ENCODE results near the gene ARL16. TPM values are rescaled to one million over a fixed set of nuclear protein-coding genes. Genes with fewer than 3 reads are reported as not detected.

Gene ARL16
- total and polyA plus RNA-seq, 5 donors, result 13.2 to 24.4 (median 18.2) TPM

GRCh38 chr17:81650951-81651350 is 32.6 kb downstream of the ARL16 start:
- intact Hi-C loops (cut with DNase I), result no loop called here
- no peak for DNase-seq
- Histone ChIP-seq H3K4me3 (ENCODE audit: low read length) (no peak overlapping the region), H3K9me3 (ENCODE audit: control insufficient read depth, low read length) (no peaks in the 10 kb centered on the region), H3K27ac (ENCODE audit: low read length) (no peak overlapping the region), H3K4me1 (ENCODE audit: control insufficient read depth, insufficient read depth, low read length) (no peaks in the 10 kb centered on the region), H3K27me3 (ENCODE audit: control insufficient read depth, insufficient read depth) (no peaks in the 10 kb centered on the region)
- WGBS, result 67% methylated on average over 9 of the region's 9 CpGs
- ATAC-seq, result no peak

DNA sequence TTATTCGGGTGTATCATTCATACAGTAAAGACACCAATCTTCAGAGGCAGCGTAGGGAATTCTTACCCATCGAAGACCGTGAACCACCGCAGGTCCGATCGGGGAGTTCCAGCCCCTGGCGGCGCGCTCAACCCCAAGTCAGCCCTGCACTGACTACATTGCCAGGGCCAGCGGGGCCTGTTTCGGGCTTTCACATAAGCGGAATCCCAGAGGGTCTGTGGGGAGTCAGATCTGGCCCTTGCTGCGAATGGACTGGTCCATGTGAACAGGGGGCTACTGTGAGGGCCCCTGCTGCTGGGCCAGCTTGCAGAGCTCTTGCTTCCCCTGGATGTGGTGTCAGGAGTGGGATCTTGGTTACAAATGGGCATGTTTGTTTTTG is 34.9 kb downstream of the ARL16 start:
- H3K27ac ChIP-seq (ENCODE audit: low read length), result no peak overlapping the region
- no peaks in the 10 kb centered on the region for H3K9me3 ChIP-seq (ENCODE audit: control insufficient read depth, low read length)
- no peaks in the 10 kb centered on the region for H3K27me3 ChIP-seq (ENCODE audit: control insufficient read depth, insufficient read depth)
- no peak for ATAC-seq
- intact Hi-C loops (cut with DNase I), result no loop called here
- WGBS, result 53% methylated on average over 14 of the region's 14 CpGs
- H3K4me3 ChIP-seq (ENCODE audit: low read length), result no peak overlapping the region
- peak in 1 of 3 donors; percentile 31 for DNase-seq
- no peaks in the 10 kb centered on the region for H3K4me1 ChIP-seq (ENCODE audit: control insufficient read depth, insufficient read depth, low read length)

DNA sequence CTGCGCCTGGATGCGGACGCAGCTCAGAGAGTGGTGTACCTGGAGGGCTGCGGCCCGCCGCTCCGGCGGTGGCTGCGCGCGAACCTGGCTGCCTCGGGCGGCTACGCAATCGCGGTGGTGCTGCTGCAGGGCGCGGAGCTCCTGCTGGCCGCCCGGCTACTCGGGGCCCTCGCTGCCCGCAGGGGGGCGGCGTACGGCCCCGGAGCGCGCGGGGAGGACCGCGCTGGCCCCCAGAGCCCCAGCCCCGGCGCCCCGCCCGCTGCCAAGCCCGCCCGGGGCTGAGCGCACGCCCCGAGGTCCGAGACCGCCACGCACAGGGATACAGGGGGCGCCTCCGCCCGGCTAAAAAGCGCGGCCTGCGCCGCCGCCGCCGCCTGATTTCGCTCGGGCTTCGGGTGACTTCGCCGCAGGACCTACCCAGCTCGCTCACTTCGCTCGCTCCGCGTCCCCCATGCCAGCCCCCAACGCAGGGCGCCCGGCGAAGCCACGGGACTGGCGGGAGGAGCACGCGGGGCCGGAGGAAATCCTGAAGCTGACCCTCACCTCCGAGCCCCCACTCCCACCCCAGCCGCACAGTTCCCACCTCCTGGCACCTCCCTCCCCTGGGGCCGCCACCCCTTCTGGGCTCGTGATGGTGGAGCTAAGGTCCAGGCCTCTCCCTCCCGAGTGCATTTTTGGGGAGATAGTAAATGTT is 35.4 kb downstream of the ARL16 start:
- ATAC-seq, result no peak
- H3K27me3 ChIP-seq (ENCODE audit: control insufficient read depth, insufficient read depth), result no peaks in the 10 kb centered on the region

DNA sequence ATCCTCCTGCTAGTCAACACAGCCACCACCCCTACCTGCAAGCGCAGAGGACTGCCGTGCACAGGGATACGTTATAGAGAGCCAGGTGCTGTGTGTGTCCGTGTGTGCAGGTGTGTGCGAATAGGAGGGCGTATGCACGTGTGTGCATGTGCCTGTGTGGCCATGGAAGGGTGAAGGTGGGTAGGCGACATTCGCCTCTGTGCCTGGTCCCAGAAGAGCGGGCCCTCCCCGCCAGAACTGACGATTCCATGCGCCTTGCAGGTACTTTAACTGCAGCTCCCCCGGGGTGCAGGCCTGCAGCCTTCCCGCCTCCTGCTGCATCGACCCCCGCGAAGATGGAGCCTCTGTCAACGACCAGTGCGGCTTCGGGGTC is 36.0 kb downstream of the ARL16 start:
- ATAC-seq (no peak), DNase-seq (no peak)
- Histone ChIP-seq H3K9me3 (ENCODE audit: control insufficient read depth, low read length) (no peaks in the 10 kb centered on the region), H3K4me1 (ENCODE audit: control insufficient read depth, insufficient read depth, low read length) (no peaks in the 10 kb centered on the region), H3K27me3 (ENCODE audit: control insufficient read depth, insufficient read depth) (no peaks in the 10 kb centered on the region), H3K4me3 (ENCODE audit: low read length) (no peak overlapping the region), H3K27ac (ENCODE audit: low read length) (no peak overlapping the region)
- 30% methylated on average over 21 of the region's 21 CpGs for WGBS
- intact Hi-C loops (cut with DNase I), result no loop called here

More for the DNA sequence above, 35.4 kb downstream of the ARL16 start:
- intact Hi-C loops (cut with DNase I), result no loop called here
- Histone ChIP-seq H3K9me3 (ENCODE audit: control insufficient read depth, low read length) (no peaks in the 10 kb centered on the region), H3K4me3 (ENCODE audit: low read length) (no peak overlapping the region), H3K4me1 (ENCODE audit: control insufficient read depth, insufficient read depth, low read length) (no peaks in the 10 kb centered on the region), H3K27ac (ENCODE audit: low read length) (no peak overlapping the region)
- WGBS, result 4% methylated on average over 78 of the region's 78 CpGs
- DNase-seq, result peak in 1 of 3 donors; percentile 32

DNA sequence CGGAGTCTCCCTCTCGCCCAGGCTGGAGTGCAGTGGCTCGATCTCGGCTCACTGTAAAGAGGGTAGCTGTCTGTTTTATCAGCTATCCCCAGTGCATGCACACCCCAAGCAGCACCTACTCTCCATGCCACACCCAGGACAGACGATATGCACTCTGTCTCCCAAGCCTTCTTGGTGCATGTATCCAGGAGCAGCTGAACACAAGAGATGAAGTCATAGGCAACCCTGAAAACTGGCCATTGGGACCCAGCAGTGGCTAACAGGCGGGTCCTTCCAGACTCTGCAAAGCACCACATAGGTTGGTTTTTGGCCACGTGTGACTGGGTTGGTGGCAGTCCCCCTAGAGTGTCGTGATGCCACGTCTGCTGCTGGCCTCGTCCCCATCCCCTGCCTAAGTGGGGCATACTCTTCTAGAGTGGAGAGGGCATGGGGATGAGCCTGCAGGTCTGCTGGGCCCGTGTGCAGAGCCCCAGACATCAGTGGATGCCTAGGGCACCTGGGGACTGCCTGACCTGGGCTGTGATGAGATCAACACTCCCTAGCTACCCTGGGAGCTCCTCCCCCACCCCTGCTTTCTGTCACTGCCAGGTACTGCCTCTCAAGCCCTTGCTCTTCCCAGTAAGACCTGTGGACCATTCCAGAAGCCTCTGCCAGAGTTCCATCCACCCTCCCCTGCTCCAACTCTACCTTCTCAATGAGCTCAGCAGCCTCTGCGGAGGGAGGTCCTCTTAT is 36.6 kb downstream of the ARL16 start:
- Histone ChIP-seq H3K4me1 (ENCODE audit: control insufficient read depth, insufficient read depth, low read length) (no peaks in the 10 kb centered on the region), H3K4me3 (ENCODE audit: low read length) (no peak overlapping the region), H3K27ac (ENCODE audit: low read length) (no peak overlapping the region), H3K27me3 (ENCODE audit: control insufficient read depth, insufficient read depth) (no peaks in the 10 kb centered on the region), H3K9me3 (ENCODE audit: control insufficient read depth, low read length) (no peaks in the 10 kb centered on the region)
- intact Hi-C loops (cut with DNase I), result no loop called here
- peak in 1 of 3 donors; percentile 22 for DNase-seq
- no peak for ATAC-seq
- WGBS, result 59% methylated on average over 12 of the region's 12 CpGs

DNA sequence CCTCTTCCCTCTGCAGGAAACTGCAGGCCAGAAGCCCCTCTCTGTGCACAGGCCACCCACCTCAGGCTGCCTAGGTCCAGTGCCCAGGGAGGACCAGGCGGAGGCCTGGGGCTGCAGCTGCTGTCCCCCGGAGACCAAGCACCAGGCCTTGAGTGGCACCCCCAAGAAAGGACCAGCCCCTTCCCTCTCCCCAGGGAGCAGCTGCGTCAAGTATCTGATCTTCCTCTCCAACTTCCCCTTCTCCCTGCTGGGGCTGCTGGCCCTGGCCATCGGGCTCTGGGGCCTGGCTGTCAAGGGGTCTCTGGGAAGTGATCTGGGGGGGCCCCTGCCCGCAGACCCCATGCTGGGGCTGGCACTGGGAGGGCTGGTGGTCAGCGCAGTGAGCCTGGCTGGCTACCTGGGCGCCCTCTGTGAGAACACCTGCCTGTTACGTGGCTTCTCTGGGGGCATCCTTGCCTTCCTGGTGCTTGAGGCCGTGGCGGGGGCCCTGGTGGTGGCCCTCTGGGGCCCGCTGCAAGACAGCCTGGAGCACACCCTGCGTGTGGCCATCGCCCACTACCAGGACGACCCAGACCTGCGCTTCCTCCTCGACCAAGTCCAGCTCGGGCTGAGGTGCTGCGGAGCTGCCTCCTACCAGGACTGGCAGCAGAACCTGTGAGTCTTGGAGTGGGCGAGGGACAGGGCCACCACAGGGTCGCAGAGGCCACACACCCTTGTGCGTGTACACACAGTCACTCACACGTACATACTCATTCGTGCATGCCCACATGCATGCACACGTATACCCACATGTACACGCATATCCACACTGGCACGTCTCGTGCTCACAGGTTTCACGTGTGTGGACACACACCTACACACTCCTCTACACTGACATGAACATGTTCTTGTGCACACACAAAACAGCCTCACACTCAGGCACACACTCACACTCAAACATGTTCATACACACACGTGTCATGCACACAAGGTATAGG is 38.3 kb downstream of the ARL16 start:
- Histone ChIP-seq H3K27ac (ENCODE audit: low read length) (no peak overlapping the region), H3K4me1 (ENCODE audit: control insufficient read depth, insufficient read depth, low read length) (no peaks in the 10 kb centered on the region), H3K9me3 (ENCODE audit: control insufficient read depth, low read length) (no peaks in the 10 kb centered on the region), H3K4me3 (ENCODE audit: low read length) (no peak overlapping the region), H3K27me3 (ENCODE audit: control insufficient read depth, insufficient read depth) (no peaks in the 10 kb centered on the region)
- no peak for ATAC-seq
- peak in 1 of 3 donors; percentile 45 for DNase-seq
- intact Hi-C loops (cut with DNase I), result no loop called here
- 83% methylated on average over 29 of the region's 29 CpGs for WGBS

- DNase-seq (no peak), ATAC-seq (no peak)
- Histone ChIP-seq H3K9me3 (ENCODE audit: control insufficient read depth, low read length) (no peaks in the 10 kb centered on the region), H3K4me3 (ENCODE audit: low read length) (no peak overlapping the region), H3K27me3 (ENCODE audit: control insufficient read depth, insufficient read depth) (no peaks in the 10 kb centered on the region), H3K27ac (ENCODE audit: low read length) (no peak overlapping the region), H3K4me1 (ENCODE audit: control insufficient read depth, insufficient read depth, low read length) (no peaks in the 10 kb centered on the region)
- 89% methylated on average over 15 of the region's 15 CpGs for WGBS
- intact Hi-C loops (cut with DNase I), result no loop called here
These were observed 39.1 kb downstream of the ARL16 start for GRCh38 chr17:81644496-81644895.

GRCh38 chr17:81641825-81642489 is 41.6 kb downstream of the ARL16 start:
- H3K4me1 ChIP-seq (ENCODE audit: control insufficient read depth, insufficient read depth, low read length), result no peaks in the 10 kb centered on the region
- no peak overlapping the region for H3K27ac ChIP-seq (ENCODE audit: low read length)
- DNase-seq (peak in 1 of 3 donors; percentile 44), ATAC-seq (peak in 1 of 2 donors; percentile 7)
- intact Hi-C loops (cut with DNase I), result no loop called here
- no peak overlapping the region for H3K4me3 ChIP-seq (ENCODE audit: low read length)
- WGBS, result 93% methylated on average over 16 of the region's 17 CpGs
- no peaks in the 10 kb centered on the region for H3K27me3 ChIP-seq (ENCODE audit: control insufficient read depth, insufficient read depth)
- no peaks in the 10 kb centered on the region for H3K9me3 ChIP-seq (ENCODE audit: control insufficient read depth, low read length)

DNA sequence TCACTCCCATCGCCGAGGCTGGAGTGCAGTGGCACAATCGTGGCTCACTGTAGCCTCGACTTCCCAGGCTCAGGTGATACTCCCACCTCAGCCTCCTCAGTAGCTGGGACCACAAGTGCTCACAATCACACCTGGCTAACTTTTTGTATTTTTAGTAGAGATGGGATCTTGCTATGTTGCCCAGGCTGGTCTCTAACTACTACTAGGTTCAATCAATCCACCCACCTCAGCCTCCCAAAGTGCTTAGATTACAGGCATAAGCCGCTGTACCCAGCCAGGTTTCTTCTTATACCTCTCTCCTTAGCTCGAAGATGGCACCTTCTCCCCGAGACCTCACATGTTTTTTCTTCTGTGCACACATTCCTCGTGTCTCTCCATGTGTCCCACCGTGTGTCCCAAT is 43.6 kb downstream of the ARL16 start:
- H3K27ac ChIP-seq (ENCODE audit: low read length), result no peak overlapping the region
- DNase-seq, result peak in 1 of 3 donors; percentile 4
- peaks cover 4% of the 10 kb centered on the region for H3K4me1 ChIP-seq (ENCODE audit: control insufficient read depth, insufficient read depth, low read length)
- no peak for ATAC-seq
- H3K4me3 ChIP-seq (ENCODE audit: low read length), result no peak overlapping the region
- H3K9me3 ChIP-seq (ENCODE audit: control insufficient read depth, low read length), result no peaks in the 10 kb centered on the region
- 94% methylated on average over 9 of the region's 9 CpGs for WGBS
- intact Hi-C loops (cut with DNase I), result no loop called here
- H3K27me3 ChIP-seq (ENCODE audit: control insufficient read depth, insufficient read depth), result no peaks in the 10 kb centered on the region

DNA sequence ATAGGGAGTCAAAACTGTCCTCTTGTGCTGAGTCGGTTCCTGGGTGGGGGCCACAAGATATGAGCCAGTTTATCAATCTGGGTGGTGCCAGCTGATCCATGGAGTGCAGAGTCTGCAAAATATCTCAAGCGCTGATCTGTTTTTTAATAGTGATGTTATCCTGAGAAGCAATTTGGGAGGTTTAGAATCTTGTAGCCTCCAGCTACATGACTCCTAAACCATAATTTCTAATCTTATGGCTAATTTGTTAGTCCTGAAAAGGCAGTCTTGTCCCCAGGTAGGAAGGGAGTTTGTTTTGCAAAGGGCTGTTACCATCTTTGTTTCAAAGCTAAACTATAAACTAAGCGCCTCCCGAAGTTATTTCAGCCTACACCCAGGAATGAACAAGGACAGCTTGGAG is 44.9 kb downstream of the ARL16 start:
- ATAC-seq, result no peak
- WGBS, result 53% methylated on average over 4 of the region's 4 CpGs
- H3K9me3 ChIP-seq (ENCODE audit: control insufficient read depth, low read length), result no peaks in the 10 kb centered on the region

More for the DNA sequence above, 44.9 kb downstream of the ARL16 start:
- H3K4me3 ChIP-seq (ENCODE audit: low read length), result no peak overlapping the region
- H3K4me1 ChIP-seq (ENCODE audit: control insufficient read depth, insufficient read depth, low read length), result peaks cover 4% of the 10 kb centered on the region
- H3K27me3 ChIP-seq (ENCODE audit: control insufficient read depth, insufficient read depth), result no peaks in the 10 kb centered on the region
- intact Hi-C loops (cut with DNase I), result no loop called here
- no peak overlapping the region for H3K27ac ChIP-seq (ENCODE audit: low read length)
- peak in 1 of 3 donors; percentile 1 for DNase-seq
